Karpas-422 (cell line): Measurements from ENCODE around the gene SH3BGR. TPM values are rescaled to one million over a fixed set of nuclear protein-coding genes. Genes with fewer than 3 reads are reported as not detected.

Experiments
- DNase-seq: peaks from one replicate; pipeline ENCODE4 v3.0.0-alpha.2; 2015
- H2AFZ ChIP-seq: fragments of 200-600 bp; sonication (generic); 2 replicates; pipeline ENCODE4 v1.6.1; 2014; ENCODE audit warnings: antibody characterized with exemption, low read length, mixed read lengths
- H3K27ac ChIP-seq: fragments of 200-600 bp; sonication (generic); 2 replicates; pipeline ENCODE4 v1.5.1; 2014; ENCODE audit warnings: mild to moderate bottlenecking, low read length, moderate library complexity
- H3K27me3 ChIP-seq: fragments of 200-600 bp; sonication (generic); 2 replicates; pipeline ENCODE4 v1.6.1; 2014; ENCODE audit warnings: low read length, mixed read lengths
- H3K36me3 ChIP-seq: fragments of 200-600 bp; sonication (generic); 2 replicates; pipeline ENCODE4 v1.6.1; 2014; ENCODE audit warnings: low read length, mixed read lengths; ENCODE audit not compliant: insufficient read depth
- H3K4me1 ChIP-seq: fragments of 200-600 bp; sonication (generic); 2 replicates; pipeline ENCODE4 v1.6.1; 2014; ENCODE audit warnings: mild to moderate bottlenecking, low read length, mixed read lengths
- H3K4me2 ChIP-seq: fragments of 200-600 bp; sonication (generic); 2 replicates; pipeline ENCODE4 v1.6.1; 2014; ENCODE audit warnings: low read length, low read depth, mild to moderate bottlenecking; ENCODE audit not compliant: poor library complexity, severe bottlenecking
- H3K4me3 ChIP-seq: fragments of 200-600 bp; sonication (generic); 2 replicates; pipeline ENCODE4 v1.5.1; 2014; ENCODE audit warnings: mild to moderate bottlenecking, antibody characterized with exemption, low read length, mixed read lengths
- H3K79me2 ChIP-seq: fragments of 200-600 bp; sonication (generic); 2 replicates; pipeline ENCODE4 v1.6.1; 2014; ENCODE audit warnings: mild to moderate bottlenecking, low read length, mixed read lengths
- H3K9ac ChIP-seq: fragments of 200-600 bp; sonication (generic); 2 replicates; pipeline ENCODE4 v1.6.0; 2014; ENCODE audit warnings: low read length
- H3K9me2 ChIP-seq: fragments of 200-600 bp; sonication (generic), shearing (Covaris generic); replicated peaks from 2 replicates; pipeline ENCODE4 v1.6.0; 2014; ENCODE audit warnings: mild to moderate bottlenecking, low read length, moderate library complexity; ENCODE audit not compliant: insufficient read depth
- H3K9me3 ChIP-seq: fragments of 300-700, 200-600 bp; sonication (generic); 2 replicates; pipeline ENCODE4 v1.6.1; 2014; ENCODE audit warnings: low read length, mixed read lengths
- H4K20me1 ChIP-seq: fragments of 200-600 bp; sonication (generic); 2 replicates; pipeline ENCODE4 v1.6.1; 2014; ENCODE audit warnings: mild to moderate bottlenecking, antibody characterized with exemption, low read length, low read depth; ENCODE audit not compliant: insufficient read depth
- total RNA-seq: library from RNA; depleted of rRNA; stranded (reverse); fragments of >200 nt; shearing (Covaris generic); gene quantifications from 2 replicates; pipeline ENCODE4 v1.2.3, GENCODE V29; 2014; ENCODE audit warnings: low replicate concordance

SH3BGR gene
- total RNA-seq, 1 experiment from 2014 or later, result not detected

DNA sequence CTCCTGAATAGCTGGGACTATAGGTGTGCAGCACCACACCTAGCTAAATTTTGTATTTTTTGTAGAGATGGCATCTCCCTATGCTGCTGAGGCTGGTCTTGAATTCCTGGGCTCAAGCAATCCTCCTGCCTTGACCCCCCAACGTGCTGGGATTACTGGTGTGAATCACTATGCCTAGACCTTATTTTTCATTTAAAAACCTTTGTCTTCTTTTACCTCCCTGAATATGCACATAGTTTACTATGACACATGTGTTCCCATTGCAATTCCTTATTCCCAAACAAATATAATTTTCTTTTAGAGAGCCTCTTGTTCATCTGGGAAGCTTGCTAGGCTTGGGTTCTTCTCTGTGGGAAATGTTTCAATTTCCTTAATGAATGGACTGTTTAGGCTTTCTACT is 16.8 kb downstream of the SH3BGR start:
- Histone ChIP-seq H4K20me1 (no peaks in the 10 kb centered on the region), H3K9ac (no peak overlapping the region)
- DNase-seq, result no peak

GRCh38 chr21:39471598-39471997 is 19.8 kb downstream of the SH3BGR start:
- H4K20me1 ChIP-seq, result no peaks in the 10 kb centered on the region
- H3K9me3 ChIP-seq, result no peaks in the 10 kb centered on the region
- H3K27me3 ChIP-seq, result no peaks in the 10 kb centered on the region
- H2AFZ ChIP-seq, result no peak overlapping the region
- H3K9ac ChIP-seq, result no peak overlapping the region
- no peak overlapping the region for H3K27ac ChIP-seq
- H3K4me1 ChIP-seq, result no peaks in the 10 kb centered on the region
- no peak for DNase-seq
- H3K4me2 ChIP-seq, result no peak overlapping the region
- H3K4me3 ChIP-seq, result no peak overlapping the region
- H3K79me2 ChIP-seq, result no peaks in the 10 kb centered on the region
- no peaks in the 10 kb centered on the region for H3K9me2 ChIP-seq
- H3K36me3 ChIP-seq, result no peaks in the 10 kb centered on the region

More for the DNA sequence above, 16.8 kb downstream of the SH3BGR start:
- Histone ChIP-seq H3K4me1 (no peaks in the 10 kb centered on the region), H3K9me2 (no peaks in the 10 kb centered on the region), H3K27me3 (no peaks in the 10 kb centered on the region), H3K27ac (no peak overlapping the region), H3K36me3 (no peaks in the 10 kb centered on the region), H3K79me2 (no peaks in the 10 kb centered on the region), H3K4me2 (no peak overlapping the region), H2AFZ (no peak overlapping the region), H3K4me3 (no peak overlapping the region), H3K9me3 (no peaks in the 10 kb centered on the region)

DNA sequence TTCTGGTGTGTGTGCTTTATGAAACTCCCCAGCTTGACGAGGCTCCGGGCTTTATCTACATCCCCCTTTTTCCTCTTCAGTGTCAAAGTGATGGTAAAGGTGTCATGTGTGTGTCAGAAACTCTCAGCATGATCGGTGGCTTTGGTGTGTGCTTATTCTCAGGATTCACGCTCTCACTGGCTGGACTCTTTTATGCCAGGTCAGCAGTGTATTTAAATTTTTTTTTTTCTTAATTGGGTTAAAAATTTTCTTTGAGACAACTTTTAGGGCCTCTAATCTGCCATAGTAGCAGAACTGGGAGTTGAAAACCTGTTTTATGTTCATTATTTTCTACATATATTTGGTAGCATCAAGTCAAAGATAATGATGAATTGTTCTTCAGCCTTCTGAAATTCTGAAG is 21.0 kb downstream of the SH3BGR start:
- no peak overlapping the region for H3K4me3 ChIP-seq
- no peak overlapping the region for H2AFZ ChIP-seq
- no peak overlapping the region for H3K27ac ChIP-seq
- H3K9me3 ChIP-seq, result no peaks in the 10 kb centered on the region
- no peaks in the 10 kb centered on the region for H3K9me2 ChIP-seq
- H3K36me3 ChIP-seq, result no peaks in the 10 kb centered on the region
- H3K79me2 ChIP-seq, result no peaks in the 10 kb centered on the region
- no peak for DNase-seq
- H3K4me2 ChIP-seq, result no peak overlapping the region
- H3K4me1 ChIP-seq, result no peaks in the 10 kb centered on the region
- no peak overlapping the region for H3K9ac ChIP-seq
- H4K20me1 ChIP-seq, result no peaks in the 10 kb centered on the region
- no peaks in the 10 kb centered on the region for H3K27me3 ChIP-seq

DNA sequence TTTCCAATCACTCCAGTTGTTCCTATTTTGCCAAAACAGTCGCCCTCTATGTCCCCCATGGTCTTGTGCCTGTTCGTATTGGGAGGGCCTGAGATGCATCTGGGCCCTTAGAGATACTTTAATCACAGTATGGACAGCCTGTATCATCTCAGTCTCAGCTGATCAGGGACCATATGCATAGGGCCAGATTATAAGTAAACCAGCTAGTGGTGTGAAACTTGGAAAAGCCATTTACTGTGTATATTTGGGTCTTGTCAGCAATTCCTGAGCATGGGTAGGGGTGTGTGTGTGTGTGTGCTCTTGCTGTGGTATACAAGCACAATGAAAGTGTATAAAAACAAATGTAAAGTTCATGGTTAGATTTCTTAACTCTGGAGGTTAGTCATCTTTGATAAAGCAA is 22.8 kb downstream of the SH3BGR start:
- Histone ChIP-seq H3K27me3 (no peaks in the 10 kb centered on the region), H4K20me1 (no peaks in the 10 kb centered on the region), H3K9ac (no peak overlapping the region), H3K9me2 (no peaks in the 10 kb centered on the region), H3K4me3 (no peak overlapping the region), H3K79me2 (no peaks in the 10 kb centered on the region), H3K27ac (no peak overlapping the region), H3K4me1 (no peaks in the 10 kb centered on the region), H2AFZ (no peak overlapping the region), H3K36me3 (no peaks in the 10 kb centered on the region), H3K9me3 (no peaks in the 10 kb centered on the region), H3K4me2 (no peak overlapping the region)
- DNase-seq, result no peak

GRCh38 chr21:39479164-39479813 is 27.5 kb downstream of the SH3BGR start:
- H2AFZ ChIP-seq, result no peak overlapping the region

DNA sequence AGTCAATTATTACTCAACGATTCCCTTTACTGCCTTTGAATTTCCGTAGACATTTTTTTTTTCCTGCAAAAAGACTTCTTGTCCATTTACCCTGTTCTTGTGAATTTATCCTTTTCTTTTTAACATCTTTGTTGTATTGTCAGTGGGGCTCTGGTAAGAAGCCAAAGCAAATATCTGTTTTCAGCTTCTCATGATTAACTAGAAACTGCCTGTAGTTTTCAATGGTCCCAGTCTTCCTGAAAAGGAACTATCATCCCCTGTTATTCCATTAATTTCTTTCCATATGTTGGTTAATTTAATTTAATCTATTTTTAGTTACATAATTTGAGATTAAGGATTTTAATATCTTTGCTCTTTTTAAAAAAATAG is 28.0 kb downstream of the SH3BGR start:
- Histone ChIP-seq H4K20me1 (no peaks in the 10 kb centered on the region), H3K27ac (no peak overlapping the region), H3K27me3 (no peaks in the 10 kb centered on the region), H3K9ac (no peak overlapping the region), H3K79me2 (no peaks in the 10 kb centered on the region), H3K9me3 (no peaks in the 10 kb centered on the region), H3K9me2 (no peaks in the 10 kb centered on the region), H2AFZ (no peak overlapping the region), H3K4me1 (no peaks in the 10 kb centered on the region), H3K4me2 (no peak overlapping the region), H3K4me3 (no peak overlapping the region), H3K36me3 (no peaks in the 10 kb centered on the region)
- no peak for DNase-seq

More at GRCh38 chr21:39479164-39479813, 27.5 kb downstream of the SH3BGR start:
- no peak for DNase-seq
- Histone ChIP-seq H4K20me1 (no peaks in the 10 kb centered on the region), H3K27ac (no peak overlapping the region), H3K79me2 (no peaks in the 10 kb centered on the region), H3K4me2 (no peak overlapping the region), H3K4me3 (no peak overlapping the region), H3K9me3 (no peaks in the 10 kb centered on the region), H3K9ac (no peak overlapping the region), H3K4me1 (no peaks in the 10 kb centered on the region), H3K27me3 (no peaks in the 10 kb centered on the region), H3K36me3 (no peaks in the 10 kb centered on the region), H3K9me2 (no peaks in the 10 kb centered on the region)

- Histone ChIP-seq H3K27ac (no peak overlapping the region), H3K4me2 (no peak overlapping the region), H4K20me1 (no peaks in the 10 kb centered on the region), H3K36me3 (no peaks in the 10 kb centered on the region), H3K9ac (no peak overlapping the region), H3K4me1 (no peaks in the 10 kb centered on the region), H2AFZ (no peak overlapping the region), H3K27me3 (no peaks in the 10 kb centered on the region), H3K79me2 (no peaks in the 10 kb centered on the region), H3K9me2 (no peaks in the 10 kb centered on the region), H3K4me3 (no peak overlapping the region), H3K9me3 (no peaks in the 10 kb centered on the region)
- DNase-seq, result no peak
Measured at GRCh38 chr21:39480271-39480670, 28.5 kb downstream of the SH3BGR start.

DNA sequence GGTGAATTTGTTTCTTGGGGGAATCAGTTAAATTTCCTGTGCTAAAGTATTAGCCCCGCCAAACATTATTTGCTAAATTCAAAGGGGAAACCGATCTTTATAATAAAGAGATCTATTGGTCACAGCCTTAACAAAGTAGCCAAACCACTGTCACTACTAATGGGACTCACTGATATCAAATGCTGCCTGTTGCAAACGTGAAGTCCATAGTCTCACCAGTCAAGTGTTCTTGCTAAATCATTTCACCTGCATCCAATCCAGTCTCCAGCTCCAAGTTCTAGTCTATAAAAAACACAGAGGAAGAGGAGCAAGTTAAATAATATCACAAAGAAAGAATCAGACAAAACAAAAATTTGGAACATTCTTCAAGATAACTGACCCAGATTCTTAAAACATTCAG is 30.1 kb downstream of the SH3BGR start:
- no peaks in the 10 kb centered on the region for H3K4me1 ChIP-seq
- H3K27ac ChIP-seq, result no peak overlapping the region
- H3K9me3 ChIP-seq, result no peaks in the 10 kb centered on the region
- no peaks in the 10 kb centered on the region for H3K27me3 ChIP-seq
- no peaks in the 10 kb centered on the region for H3K79me2 ChIP-seq
- no peak for DNase-seq
- no peaks in the 10 kb centered on the region for H4K20me1 ChIP-seq
- no peaks in the 10 kb centered on the region for H3K36me3 ChIP-seq
- H3K9ac ChIP-seq, result no peak overlapping the region
- H3K4me3 ChIP-seq, result no peak overlapping the region
- H3K4me2 ChIP-seq, result no peak overlapping the region
- H2AFZ ChIP-seq, result no peak overlapping the region
- no peaks in the 10 kb centered on the region for H3K9me2 ChIP-seq
